GM19023 (cell line): ENCODE data around the gene UBAC2.
A peak's percentile ranks its signal among the peaks of the same experiment; 100 is the strongest.

Experiments
- ATAC-seq: cut with Tn5 transposase; IDR thresholded peaks from one replicate; pipeline ENCODE4 v1.9.1; 2021; ENCODE audit warnings: mild to moderate bottlenecking, moderate library complexity; ENCODE audit not compliant: unreplicated experiment

UBAC2 gene

GRCh38 chr13:99352351-99353245 is 151.9 kb downstream of the UBAC2 start:
- ATAC-seq: no peak

GRCh38 chr13:99353246-99353600 is 152.6 kb downstream of the UBAC2 start:
- no peak for ATAC-seq

- no peak for ATAC-seq
Measured at GRCh38 chr13:99353836-99354235, 153.2 kb downstream of the UBAC2 start.

- peak; percentile 24 for ATAC-seq
Measured at GRCh38 chr13:99354371-99354951, 153.8 kb downstream of the UBAC2 start.

GRCh38 chr13:99355267-99356011 is 154.8 kb downstream of the UBAC2 start:
- no peak for ATAC-seq

GRCh38 chr13:99356012-99356261 is 155.3 kb downstream of the UBAC2 start:
- ATAC-seq: no peak

GRCh38 chr13:99356262-99357091 is 155.8 kb downstream of the UBAC2 start:
- peak; percentile 45 for ATAC-seq

- ATAC-seq: peak; percentile 39
Measured at GRCh38 chr13:99357131-99357596, 156.5 kb downstream of the UBAC2 start.

- ATAC-seq: no peak
Measured at GRCh38 chr13:99357941-99358340, 157.3 kb downstream of the UBAC2 start.

- no peak for ATAC-seq
Measured at GRCh38 chr13:99359528-99359927, 158.9 kb downstream of the UBAC2 start.

GRCh38 chr13:99360696-99361095 is 160.0 kb downstream of the UBAC2 start:
- no peak for ATAC-seq

- no peak for ATAC-seq
Measured at GRCh38 chr13:99361197-99361596, 160.5 kb downstream of the UBAC2 start.

GRCh38 chr13:99362362-99362761 is 161.7 kb downstream of the UBAC2 start:
- no peak for ATAC-seq

- no peak for ATAC-seq
Measured at GRCh38 chr13:99363391-99363790, 162.7 kb downstream of the UBAC2 start.

GRCh38 chr13:99363949-99364348 is 163.3 kb downstream of the UBAC2 start:
- ATAC-seq: no peak

GRCh38 chr13:99366075-99366987 is 165.7 kb downstream of the UBAC2 start:
- ATAC-seq: no peak

- no peak for ATAC-seq
Measured at GRCh38 chr13:99367106-99367616, 166.5 kb downstream of the UBAC2 start.

GRCh38 chr13:99367663-99368448 is 167.2 kb downstream of the UBAC2 start:
- no peak for ATAC-seq
